Spleen (tissue), 11 donors: ENCODE measurements around the gene CALY. TPM values are rescaled to one million over a fixed set of nuclear protein-coding genes. Genes with fewer than 3 reads are reported as not detected.
"Not testable (repeated sequence)": the region's sequence is repeated elsewhere in the genome, so short reads cannot be mapped to it uniquely, and the experiment has no call there.

Experiments used
- DNase-seq: peaks from one replicate; pipeline ENCODE4 v3.0.0-alpha.2; 2020
- H3K27ac ChIP-seq, 8 donors: fragments of 200-600 bp; sonication (generic) in 7 of 8; 1 replicate in 4 of 8; 2 replicates in 4 of 8; pipeline versions ENCODE4 v1.5.0 to v1.8.0; 2016 to 2021; ENCODE audit warnings: inconsistent platforms in 4 of 8, mild to moderate bottlenecking in 4 of 8, moderate library complexity in 1 of 8
- H3K27me3 ChIP-seq, 7 donors: fragments of 200-600 bp; sonication (generic) in 6 of 7; replicated peaks in 1 of 7; 1 replicate in 4 of 7; 2 replicates in 3 of 7; pipeline versions ENCODE4 v1.5.0 to v1.8.0; 2016 to 2021; ENCODE audit warnings: inconsistent platforms in 3 of 7, mild to moderate bottlenecking in 1 of 7
- H3K36me3 ChIP-seq, 6 donors: fragments of 200-600 bp; sonication (generic) in 5 of 6; 1 replicate in 4 of 6; 2 replicates in 2 of 6; pipeline versions ENCODE4 v1.5.0 to v1.8.0; 2016 to 2021; ENCODE audit warnings: inconsistent platforms in 2 of 6
- H3K4me1 ChIP-seq, 6 donors: fragments of 200-600 bp; sonication (generic) in 5 of 6; 1 replicate in 3 of 6; 2 replicates in 3 of 6; pipeline versions ENCODE4 v1.5.0 to v1.8.0; 2016 to 2021; ENCODE audit warnings: inconsistent platforms in 3 of 6
- H3K4me3 ChIP-seq, 8 donors: fragments of 200-600 bp; sonication (generic) in 7 of 8; 1 replicate in 4 of 8; 2 replicates in 4 of 8; pipeline versions ENCODE4 v1.5.0 to v1.8.0; 2016 to 2021; ENCODE audit warnings: inconsistent platforms in 4 of 8, mild to moderate bottlenecking in 4 of 8, moderate library complexity in 2 of 8
- H3K9me3 ChIP-seq, 8 donors: fragments of 200-600 bp; sonication (generic) in 7 of 8; 1 replicate in 4 of 8; 2 replicates in 4 of 8; pipeline versions ENCODE4 v1.5.0 to v1.8.0; 2016 to 2021; ENCODE audit warnings: inconsistent platforms in 4 of 8
- CTCF ChIP-seq, 11 experiments: fragments of 200-600 bp in 7 of 11; fragments of 450-650 bp in 4 of 11; sonication (generic) in 4 of 11; IDR thresholded peaks in 8 of 11; conservative IDR thresholded peaks in 3 of 11; 1 replicate in 7 of 11; 2 replicates in 4 of 11; pipeline versions ENCODE4 v1.4.0 to v1.8.0; 2016 to 2021; ENCODE audit warnings: antibody characterized with exemption in 11 of 11, inconsistent platforms in 4 of 11, mild to moderate bottlenecking in 1 of 11
- POLR2A ChIP-seq, 3 donors: fragments of 450-650 bp; IDR thresholded peaks; one replicate each; pipeline ENCODE4 v1.5.1; 2017; ENCODE audit warnings: antibody characterized with exemption in 3 of 3, mild to moderate bottlenecking in 1 of 3
- POLR2AphosphoS5 ChIP-seq, 3 donors: sonication (generic); formaldehyde crosslinking; IDR thresholded peaks; one replicate each; pipeline ENCODE4 v1.5.1; 2017; ENCODE audit warnings: antibody characterized with exemption in 3 of 3
- WGBS, 5 donors: extraction: QIAGEN DNeasy Blood & Tissue Kit in 3 of 5; methylation state at CpG; one replicate each; pipeline versions ENCODE4 v1.1.5 to v1.1.7; 2013 to 2018; 5-methylcytosine and 5-hydroxymethylcytosine counted together
- intact Hi-C: fragments of 100-400 bp; cut with DNase I; formaldehyde crosslinking; loops from one replicate; pipeline ENCODE4 v1.15.0; 2023; ENCODE audit warnings: low total_unique reads
- polyA plus RNA-seq, 3 donors: library from polyadenylated mRNA; stranded (reverse); fragments of 200-250 nt; gene quantifications; one replicate each; pipeline ENCODE4 v1.2.1, GENCODE V29; 2013
- total RNA-seq, 7 donors: library from RNA; depleted of rRNA in 3 of 7; stranded (reverse); fragments of >200 nt in 3 of 7; fragmentation: NEBNext Ultra II Directional in 4 of 7; extraction: Animal tissue kit (Norgen Biotek cat#: 25700) in 4 of 7; gene quantifications; one replicate each; pipeline versions ENCODE4 v1.1.0 to v1.2.1, GENCODE V29; 2016 to 2021
- donor health status: healthy with polysubstance abuse.
- donor health status: DM: no; HTN: no; CAD: no; lungs with moderate emphysema.
- donor health status: DM: no; HTN: no; CAD: no.
- donor health status: Bipolar disorder and iron deficiency.
- donor health status: healthy.
- donor health status: DM: no; HTN: no; CAD: no.
- donor health status: DM: yes; HTN: yes; CAD: no.

Gene CALY
- total and polyA plus RNA-seq, 10 donors: 0.04 to 3.4 (median 0.34) TPM; not detected in 1

GRCh38 chr10:133325440-133326222 is 11.1 kb downstream of the CALY start:
- DNase-seq: no peak
- H3K4me3 ChIP-seq: peak overlapping the region in 7 of 8 donors; percentile 8 to 67 (median 33)
- H3K36me3 ChIP-seq: no peaks in the 10 kb centered on the region
- intact Hi-C loops: no loop called here
- no peak overlapping the region for H3K27ac ChIP-seq
- 1 to 7% (median 3%) methylated on average over 51 to 91 of the region's 91 CpGs for WGBS, 5 donors
- peaks cover 7 to 38% (median 31%) of the 10 kb centered on the region in 6 donors for H3K4me1 ChIP-seq
- TF ChIP-seq POLR2A (IDR thresholded peaks at IDR 0.05): no peak
- TF ChIP-seq POLR2AphosphoS5 (IDR thresholded peaks at IDR 0.05): no peak
- no peak for TF ChIP-seq CTCF (IDR thresholded peaks at IDR 0.05 in 8 of 11, conservative IDR thresholded peaks at IDR 0.05 in 3 of 11)
- peaks cover 0 to 8% (median 5%) of the 10 kb centered on the region in 8 donors for H3K9me3 ChIP-seq
- peaks cover 3 to 75% (median 52%) of the 10 kb centered on the region in 7 donors for H3K27me3 ChIP-seq

GRCh38 chr10:133324857-133325260 is 11.8 kb downstream of the CALY start:
- Histone ChIP-seq H3K27ac (no peak overlapping the region), H3K27me3 (peaks cover 3 to 78% (median 51%) of the 10 kb centered on the region in 7 donors)
- intact Hi-C loops: no loop called here

GRCh38 chr10:133324198-133324792 is 12.4 kb downstream of the CALY start:
- Histone ChIP-seq H3K27me3 (peaks cover 3 to 78% (median 52%) of the 10 kb centered on the region in 7 donors), H3K9me3 (peaks cover 0 to 8% (median 5%) of the 10 kb centered on the region in 8 donors), H3K4me1 (peaks cover 7 to 30% (median 23%) of the 10 kb centered on the region in 6 donors), H3K27ac (peak overlapping the region in 1 of 8 donors; percentile 13), H3K4me3 (peak overlapping the region in 3 of 8 donors; percentile 14 to 67 (median 22)), H3K36me3 (no peaks in the 10 kb centered on the region)
- TF ChIP-seq POLR2A (IDR thresholded peaks at IDR 0.05) (no peak), POLR2AphosphoS5 (IDR thresholded peaks at IDR 0.05) (peak in 2 of 3 donors; percentile 21 to 47), CTCF (IDR thresholded peaks at IDR 0.05 in 8 of 11, conservative IDR thresholded peaks at IDR 0.05 in 3 of 11) (no peak)
- DNase-seq: peak; percentile 87
- intact Hi-C loops: no loop called here
- WGBS, 5 donors: 13 to 50% (median 19%) methylated on average over 2 to 13 of the region's 13 CpGs

More at GRCh38 chr10:133324857-133325260, 11.8 kb downstream of the CALY start:
- Histone ChIP-seq H3K9me3 (peaks cover 0 to 8% (median 5%) of the 10 kb centered on the region in 8 donors), H3K4me1 (peaks cover 7 to 36% (median 29%) of the 10 kb centered on the region in 6 donors), H3K36me3 (no peaks in the 10 kb centered on the region), H3K4me3 (peak overlapping the region in 5 of 8 donors; percentile 8 to 67 (median 33))
- no peak for TF ChIP-seq POLR2AphosphoS5 (IDR thresholded peaks at IDR 0.05)
- no peak for TF ChIP-seq CTCF (IDR thresholded peaks at IDR 0.05 in 8 of 11, conservative IDR thresholded peaks at IDR 0.05 in 3 of 11)
- no peak for TF ChIP-seq POLR2A (IDR thresholded peaks at IDR 0.05)
- DNase-seq: peak; percentile 81
- 16 to 31% (median 27%) methylated on average over 9 to 20 of the region's 20 CpGs for WGBS, 5 donors

- H3K36me3 ChIP-seq, DNase-seq, H3K27ac ChIP-seq, H3K9me3 ChIP-seq, intact Hi-C loops, H3K4me3 ChIP-seq: not testable (repeated sequence)
- Histone ChIP-seq H3K4me1 (peaks cover 7 to 36% (median 29%) of the 10 kb centered on the region in 6 donors), H3K27me3 (peaks cover 3 to 68% (median 40%) of the 10 kb centered on the region in 7 donors)
- 70 to 86% (median 80%) methylated on average over 8 to 12 of the region's 14 CpGs for WGBS, 5 donors
These were observed 14.5 kb downstream of the CALY start for GRCh38 chr10:133322064-133322709.

GRCh38 chr10:133320852-133321422 is 15.8 kb downstream of the CALY start:
- H3K9me3 ChIP-seq, DNase-seq, H3K36me3 ChIP-seq, H3K27ac ChIP-seq, intact Hi-C loops, H3K4me3 ChIP-seq: not testable (repeated sequence)
- WGBS, 5 donors: 92 to 97% (median 95%) methylated on average over 6 of the region's 6 CpGs
- peaks cover under 1 to 55% (median 28%) of the 10 kb centered on the region in 7 donors for H3K27me3 ChIP-seq
- H3K4me1 ChIP-seq: peaks cover 5 to 30% (median 24%) of the 10 kb centered on the region in 6 donors
